HG03066 (cell line): Measurements from ENCODE around the gene TNNI2.
"Not testable (repeated sequence)": the region's sequence is repeated elsewhere in the genome, so short reads cannot be mapped to it uniquely, and the experiment has no call there.

Experiments
- ATAC-seq: cut with Tn5 transposase; IDR thresholded peaks from one replicate; pipeline ENCODE4 v1.9.1; 2021; ENCODE audit warnings: low read depth; ENCODE audit not compliant: unreplicated experiment

The TNNI2 gene

GRCh38 chr11:1870721-1871466 is 32.1 kb downstream of the TNNI2 start:
- no peak for ATAC-seq

DNA sequence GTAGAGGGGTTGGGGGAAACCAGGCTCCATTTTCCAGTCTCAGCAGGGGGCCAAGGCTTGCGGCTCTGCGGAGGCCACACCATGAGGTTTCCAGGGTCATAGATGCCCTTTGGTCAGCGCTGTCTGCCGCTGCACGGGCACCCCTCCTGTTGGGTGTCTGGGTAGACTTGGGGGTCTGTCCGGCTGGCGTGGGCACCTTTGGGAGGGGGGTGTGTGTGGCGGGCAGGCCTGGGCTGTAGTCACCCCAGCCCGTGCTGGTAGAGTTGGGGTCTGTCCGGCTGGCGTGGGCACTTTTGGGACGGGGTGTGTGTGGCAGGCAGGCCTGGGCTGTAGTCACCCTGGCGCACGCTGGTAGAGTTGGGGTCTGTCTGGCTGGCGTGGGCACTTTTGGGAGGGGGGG is 32.8 kb downstream of the TNNI2 start:
- no peak for ATAC-seq

GRCh38 chr11:1872267-1872985 is 33.6 kb downstream of the TNNI2 start:
- ATAC-seq, result no peak

DNA sequence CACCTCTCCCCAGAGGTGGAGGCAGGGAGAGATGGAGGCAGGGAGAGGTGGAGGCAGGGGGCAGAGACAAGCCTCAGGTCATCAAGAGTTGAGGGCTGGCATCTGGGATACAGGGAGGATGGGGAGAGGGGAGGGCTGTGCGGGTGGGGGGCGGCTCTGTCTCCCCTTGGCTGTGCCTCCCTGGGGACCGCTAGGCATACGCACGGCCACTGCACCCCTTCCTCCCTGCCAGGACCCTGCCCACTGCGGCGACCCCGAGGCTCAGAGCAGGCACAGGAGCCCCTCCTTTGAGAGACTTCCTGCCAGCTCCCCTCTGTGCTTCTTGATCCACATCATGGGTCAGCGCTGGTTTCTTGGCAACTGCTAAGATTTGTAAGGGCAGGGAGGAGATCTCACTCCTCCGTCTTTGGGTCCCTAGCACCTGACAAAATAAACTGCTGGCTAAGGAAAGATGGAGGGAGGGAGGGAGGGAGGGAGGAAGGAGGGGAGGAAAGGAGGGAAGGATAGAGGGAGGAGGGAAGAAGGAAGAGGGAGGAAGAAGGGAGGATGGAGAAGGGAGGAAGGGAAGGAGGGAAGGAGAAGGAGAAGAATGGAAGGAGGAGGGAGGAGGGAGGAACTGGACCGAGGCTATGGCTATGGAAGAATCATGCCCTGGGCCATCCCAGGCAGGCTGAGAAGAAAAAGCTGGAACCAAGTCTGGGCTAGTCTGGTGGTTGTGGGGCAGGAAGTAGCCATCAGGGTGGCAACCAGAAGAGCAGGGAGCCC is 34.4 kb downstream of the TNNI2 start:
- no peak for ATAC-seq

- ATAC-seq, result not testable (repeated sequence)
Observed at GRCh38 chr11:1873813-1874150, 35.0 kb downstream of the TNNI2 start.

DNA sequence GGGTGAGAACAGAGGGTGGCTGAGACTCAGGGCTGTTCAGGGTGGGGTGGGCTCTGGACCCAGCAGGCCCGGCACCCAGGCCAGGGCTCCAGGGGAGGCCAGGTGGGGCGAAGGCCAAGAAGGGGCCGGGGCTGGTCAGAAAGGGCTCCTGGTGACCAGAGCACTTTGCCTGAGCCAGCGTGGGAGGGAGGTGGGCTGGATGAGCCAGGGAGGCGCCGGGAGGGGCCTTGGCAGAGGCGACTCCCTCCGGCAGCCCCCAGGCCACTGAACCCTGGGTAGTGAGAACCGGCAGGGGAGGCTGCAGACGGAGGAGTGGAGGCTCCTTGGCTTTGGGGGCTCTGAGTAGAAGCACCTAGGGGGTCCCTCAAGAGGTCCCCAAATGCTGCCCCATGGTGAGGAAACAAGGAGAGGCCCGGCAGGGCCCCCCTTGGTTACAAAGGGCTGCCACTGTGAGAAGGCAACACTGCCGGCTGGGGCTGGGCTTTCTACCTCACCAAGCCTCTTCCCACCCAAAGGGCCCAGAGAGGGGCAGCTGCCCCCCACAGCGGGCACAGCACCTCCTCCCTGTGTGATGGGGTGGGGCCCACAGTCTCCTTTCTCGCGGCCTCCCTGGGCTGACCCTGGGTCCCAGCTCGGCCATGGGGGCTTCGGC is 35.8 kb downstream of the TNNI2 start:
- not testable (repeated sequence) for ATAC-seq

- no peak for ATAC-seq
Observed at GRCh38 chr11:1875093-1875850, 36.5 kb downstream of the TNNI2 start.

DNA sequence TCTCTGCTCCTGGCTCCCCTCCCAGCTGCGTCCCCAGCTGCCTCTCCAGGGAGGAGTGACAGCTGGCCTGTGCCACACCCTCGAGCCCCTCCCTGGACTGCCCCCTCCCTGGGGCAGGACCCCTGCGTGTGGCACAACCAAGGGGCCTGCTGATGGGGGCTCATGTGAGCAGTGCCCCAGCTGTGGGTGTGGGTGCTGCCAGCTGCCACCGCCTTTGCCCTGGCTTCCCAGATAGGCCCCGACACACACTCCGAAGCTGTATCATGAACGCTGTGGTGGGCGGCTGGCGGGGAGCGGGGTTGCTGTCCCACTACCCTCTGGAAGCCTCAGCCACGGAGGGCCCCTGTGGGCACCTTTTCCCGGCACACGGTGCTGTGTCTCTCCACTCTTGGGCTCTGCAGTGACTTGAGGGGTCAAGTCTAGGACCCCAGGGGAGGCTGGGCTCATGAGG is 37.1 kb downstream of the TNNI2 start:
- not testable (repeated sequence) for ATAC-seq

- no peak for ATAC-seq
Observed at GRCh38 chr11:1876361-1877063, 37.7 kb downstream of the TNNI2 start.

DNA sequence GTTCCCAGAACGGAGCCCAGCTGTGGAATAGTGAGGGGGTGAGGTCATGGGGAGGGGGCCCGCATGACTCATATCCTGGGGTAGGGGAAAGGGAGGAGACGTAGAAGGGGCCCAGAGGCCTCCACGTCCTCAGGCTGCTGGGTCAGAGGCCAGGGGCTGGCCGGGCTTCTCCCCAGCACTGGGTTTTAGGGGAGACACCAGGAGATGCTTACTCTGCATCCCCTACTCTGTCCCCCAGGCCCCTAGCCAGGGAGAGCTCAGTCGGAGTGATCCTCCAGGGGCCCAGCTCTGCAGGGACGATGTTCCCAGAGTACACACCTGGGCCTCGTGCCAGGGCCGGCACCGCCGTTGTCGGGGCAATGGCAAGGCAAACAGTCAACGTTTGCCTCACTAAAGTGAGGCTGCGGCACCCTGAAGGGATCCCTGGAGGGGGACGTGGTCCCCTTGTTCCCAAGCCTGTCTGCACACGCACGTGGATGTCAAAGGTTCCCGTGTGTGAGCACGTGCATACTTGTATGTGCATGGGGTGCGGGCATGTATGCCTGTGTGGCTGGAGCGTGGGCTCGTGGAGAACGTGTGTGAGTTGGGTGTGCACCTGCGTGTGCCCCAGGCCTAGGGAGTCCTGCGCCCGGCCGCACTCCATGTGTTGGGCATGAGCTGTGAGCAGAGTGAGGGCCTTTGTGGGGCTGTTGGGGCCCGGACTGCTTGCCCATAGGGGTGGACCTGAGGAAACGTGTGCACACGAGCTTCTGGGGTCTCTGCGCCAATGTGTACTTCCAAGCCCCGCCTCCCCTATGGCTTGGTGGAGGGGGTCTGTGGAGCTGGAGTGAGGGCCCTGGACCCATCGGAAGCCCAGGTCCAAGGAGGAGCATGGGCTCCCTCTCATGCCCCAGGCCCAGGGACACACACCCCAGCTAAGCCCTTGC is 38.7 kb downstream of the TNNI2 start:
- no peak for ATAC-seq

DNA sequence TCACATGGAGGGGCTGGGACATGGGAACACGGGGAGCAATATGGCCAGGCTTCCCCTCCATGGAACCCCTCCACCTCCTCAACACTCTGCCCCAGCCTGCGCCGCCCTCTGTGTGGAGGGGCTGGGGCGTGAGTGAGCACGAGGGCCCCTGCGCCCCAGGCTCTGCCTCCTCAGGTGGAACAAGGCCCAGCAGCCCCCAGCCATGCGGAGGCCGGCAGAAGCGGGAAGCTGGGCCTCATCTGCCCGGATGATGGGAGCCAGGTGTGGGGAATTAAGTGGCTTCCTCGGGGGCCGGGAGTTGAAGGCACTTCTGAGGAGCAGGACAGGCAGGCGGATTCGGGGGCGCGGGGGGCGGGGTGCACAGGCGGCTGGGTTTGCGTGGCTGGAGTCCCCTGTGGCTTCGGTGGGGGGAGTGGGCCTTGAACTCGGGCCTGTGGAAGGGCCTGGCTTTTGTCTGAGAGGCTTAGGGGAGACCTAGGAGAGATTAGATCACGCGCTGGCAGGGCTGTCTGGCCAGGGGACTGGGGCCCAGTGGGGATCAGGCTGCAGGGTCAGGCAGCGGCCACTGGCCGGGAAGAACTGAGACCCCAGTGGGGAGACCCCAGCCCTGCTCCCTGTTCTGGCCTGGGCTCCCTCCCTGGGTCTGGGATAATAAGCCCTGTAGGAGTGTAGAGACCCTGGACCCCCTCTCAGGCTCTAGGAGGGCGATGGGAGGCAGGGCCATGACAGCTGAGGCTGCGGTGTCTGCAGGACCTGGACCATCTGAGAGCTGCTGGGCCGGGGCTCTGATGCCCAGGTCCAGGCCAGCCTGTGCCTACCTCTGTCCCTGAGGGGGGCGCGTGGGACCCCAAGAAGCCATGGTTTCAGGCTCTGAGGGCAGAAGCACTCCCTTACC is 39.6 kb downstream of the TNNI2 start:
- no peak for ATAC-seq

- ATAC-seq, result no peak
Observed at GRCh38 chr11:1879342-1879940, 40.7 kb downstream of the TNNI2 start.

DNA sequence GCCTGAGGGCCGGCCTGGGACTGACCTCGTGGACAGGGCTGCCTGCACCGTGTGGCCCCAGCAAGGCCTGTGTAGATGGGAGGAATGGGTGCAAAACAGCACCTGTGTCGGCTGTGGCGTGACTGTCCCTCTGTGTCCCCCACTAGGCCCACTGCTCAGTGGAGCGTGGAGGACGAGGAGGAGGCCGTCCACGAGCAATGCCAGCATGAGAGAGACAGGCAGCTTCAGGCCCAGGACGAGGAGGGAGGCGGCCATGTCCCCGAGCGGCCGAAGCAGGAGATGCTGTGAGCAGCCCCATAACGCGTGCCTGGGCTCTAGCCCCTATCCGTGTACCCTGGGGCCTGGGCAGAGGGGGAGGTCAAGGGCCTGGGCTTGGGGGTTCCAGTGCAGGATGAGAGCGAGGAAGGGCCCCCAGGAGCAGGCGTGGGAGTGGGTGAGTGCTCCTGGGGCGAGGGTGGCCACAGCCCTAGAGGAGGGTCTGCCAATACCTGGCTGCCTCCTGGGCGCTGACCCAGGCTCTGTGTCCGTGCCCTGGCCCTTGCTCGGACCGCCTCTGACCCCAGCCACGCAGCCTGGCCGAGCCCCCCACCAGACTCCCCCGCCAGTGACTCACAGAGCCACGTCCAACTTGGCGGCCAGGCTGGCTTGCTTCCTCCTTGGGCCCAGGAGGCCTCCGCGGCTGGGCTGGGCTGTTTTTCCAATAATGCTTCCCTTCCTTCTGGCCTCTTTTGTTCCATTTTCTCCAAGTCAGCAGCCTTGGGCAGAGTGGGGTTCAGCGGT is 41.4 kb downstream of the TNNI2 start:
- ATAC-seq, result no peak

- ATAC-seq, result no peak
Observed at GRCh38 chr11:1880746-1881441, 42.1 kb downstream of the TNNI2 start.

DNA sequence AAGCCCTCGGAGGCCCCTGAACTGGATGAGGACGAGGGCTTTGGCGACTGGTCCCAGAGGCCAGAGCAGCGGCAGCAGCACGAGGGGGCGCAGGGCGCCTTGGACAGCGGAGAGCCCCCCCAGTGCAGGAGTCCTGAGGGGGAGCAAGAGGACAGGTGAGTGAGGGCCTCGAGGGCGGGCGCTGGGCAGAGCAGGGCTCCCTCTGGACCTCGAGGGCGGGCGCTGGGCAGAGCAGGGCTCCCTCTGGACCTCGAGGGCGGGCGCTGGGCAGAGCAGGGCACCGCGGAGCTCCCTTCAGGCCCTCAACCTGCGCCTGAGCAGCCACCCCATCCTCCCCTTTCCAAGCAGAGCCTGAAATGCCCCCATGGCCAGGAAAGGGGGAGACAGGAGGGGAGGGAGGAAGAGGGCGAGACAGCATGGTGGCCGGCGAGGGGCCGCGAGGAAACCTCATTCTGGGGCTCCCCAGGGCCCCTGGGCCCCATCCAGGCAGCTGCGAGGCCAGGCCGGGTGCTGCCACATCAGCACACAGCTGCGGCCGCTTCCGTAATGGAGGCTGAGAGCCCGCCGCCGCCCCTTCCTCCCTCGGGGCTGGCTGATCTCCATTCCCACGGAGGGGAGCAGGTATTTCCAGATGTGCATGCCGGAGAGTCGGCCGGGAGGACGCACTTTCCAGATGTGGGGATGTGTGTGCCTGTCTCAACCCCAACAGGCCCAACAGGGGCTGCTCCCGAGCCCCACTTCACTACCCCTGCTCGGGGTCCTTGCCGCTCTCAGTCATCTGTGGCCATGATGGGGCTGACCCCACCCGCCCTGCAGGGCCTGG is 42.9 kb downstream of the TNNI2 start:
- no peak for ATAC-seq
